GM03348 (cell line): ENCODE measurements around the gene TGFBRAP1.
A peak's percentile ranks its signal among the peaks of the same experiment; 100 is the strongest.

Experiments
- DNase-seq: peaks from one replicate; pipeline ENCODE4 v3.0.0; 2012; ENCODE audit warnings: low spot score

The TGFBRAP1 gene

GRCh38 chr2:105237045-105237765 is 92.3 kb downstream of the TGFBRAP1 start:
- DNase-seq, result no peak

GRCh38 chr2:105236060-105236424 is 93.5 kb downstream of the TGFBRAP1 start:
- DNase-seq, result no peak

GRCh38 chr2:105235388-105236059 is 94.0 kb downstream of the TGFBRAP1 start:
- peak; percentile 76 for DNase-seq

- no peak for DNase-seq
These were observed 98.3 kb downstream of the TGFBRAP1 start for GRCh38 chr2:105231232-105231619.

- DNase-seq, result no peak
These were observed 105.1 kb downstream of the TGFBRAP1 start for GRCh38 chr2:105224444-105224843.

- no peak for DNase-seq
These were observed 108.9 kb downstream of the TGFBRAP1 start for GRCh38 chr2:105220604-105221003.

GRCh38 chr2:105215586-105216192 is 113.8 kb downstream of the TGFBRAP1 start:
- DNase-seq, result no peak
